ENCODE results near the gene SHCBP1L.

- no peak for TF ChIP-seq IRF2 (CRISPR knock-in tag; IDR thresholded peaks at IDR 0.05; ENCODE audit: borderline replicate concordance, low read depth)
- no peak for TF ChIP-seq ELF4 (CRISPR knock-in tag; IDR thresholded peaks at IDR 0.05; ENCODE audit: low read depth)
- TF ChIP-seq GABPB1 (CRISPR knock-in tag; IDR thresholded peaks at IDR 0.05): no peak
- TF ChIP-seq, protein P1, sequence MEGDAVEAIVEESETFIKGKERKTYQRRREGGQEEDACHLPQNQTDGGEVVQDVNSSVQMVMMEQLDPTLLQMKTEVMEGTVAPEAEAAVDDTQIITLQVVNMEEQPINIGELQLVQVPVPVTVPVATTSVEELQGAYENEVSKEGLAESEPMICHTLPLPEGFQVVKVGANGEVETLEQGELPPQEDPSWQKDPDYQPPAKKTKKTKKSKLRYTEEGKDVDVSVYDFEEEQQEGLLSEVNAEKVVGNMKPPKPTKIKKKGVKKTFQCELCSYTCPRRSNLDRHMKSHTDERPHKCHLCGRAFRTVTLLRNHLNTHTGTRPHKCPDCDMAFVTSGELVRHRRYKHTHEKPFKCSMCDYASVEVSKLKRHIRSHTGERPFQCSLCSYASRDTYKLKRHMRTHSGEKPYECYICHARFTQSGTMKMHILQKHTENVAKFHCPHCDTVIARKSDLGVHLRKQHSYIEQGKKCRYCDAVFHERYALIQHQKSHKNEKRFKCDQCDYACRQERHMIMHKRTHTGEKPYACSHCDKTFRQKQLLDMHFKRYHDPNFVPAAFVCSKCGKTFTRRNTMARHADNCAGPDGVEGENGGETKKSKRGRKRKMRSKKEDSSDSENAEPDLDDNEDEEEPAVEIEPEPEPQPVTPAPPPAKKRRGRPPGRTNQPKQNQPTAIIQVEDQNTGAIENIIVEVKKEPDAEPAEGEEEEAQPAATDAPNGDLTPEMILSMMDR (IDR thresholded peaks at IDR 0.05): no peak
- no peak for TF ChIP-seq JUN (CRISPR knock-in tag; IDR thresholded peaks at IDR 0.05)
- no peak for TF ChIP-seq ATF2 (CRISPR knock-in tag; IDR thresholded peaks at IDR 0.05; ENCODE audit: borderline replicate concordance, low read depth)
Measured at GRCh38 chr1:182888736-182889531, 64.0 kb downstream of the SHCBP1L start.
